HepG2 (cell line): Measurements from ENCODE around the gene PTGR3. TPM values are rescaled to one million over a fixed set of nuclear protein-coding genes. Genes with fewer than 3 reads are reported as not detected.

Experiments
- ATAC-seq: fragments of 200-7000 bp; cut with Tn5 transposase; 3 replicates; pipeline ENCODE4 v1.9.1; 2020; ENCODE audit warnings: mild to moderate bottlenecking, moderate library complexity
- BruUV-seq: library from RNA; stranded (reverse); fragments of 400-500 nt; replicated peaks from 2 replicates; lab custom pipeline; 2021; lab: Mats Ljungman, UMichigan
- CTCF ChIA-PET: fragments of 300-600 bp; formaldehyde crosslinking; extraction: SDS; loops from one replicate; lab custom pipeline; 2021; ENCODE audit warnings: low total read pairs, inconsistent platforms, low intra/inter-chr PET ratio; lab: Yijun Ruan, JAX
- POLR2A ChIA-PET: fragments of 350-600 bp; sonication (Branson Sonifier 250); formaldehyde crosslinking; loops from one replicate; lab custom pipeline; 2020; ENCODE audit warnings: antibody characterized with exemption, inconsistent platforms; lab: Yijun Ruan, JAX
- DNase-seq: peaks from one replicate; pipeline ENCODE4 v3.0.0-alpha.2; 2015; ENCODE audit warnings: low spot score
- FAIRE-seq: peaks from 3 replicates; lab custom pipeline; 2011; peaks lifted over from hg19 to GRCh38; lab: Jason Lieb, UNC
- H2AFZ ChIP-seq: one replicate; pipeline ENCODE4 v1.6.1; 2011; ENCODE audit warnings: low read length, inconsistent platforms
- H3K27ac ChIP-seq: fragments of 300-600 bp; 3 replicates; pipeline ENCODE4 v1.8.0; 2011; ENCODE audit warnings: mixed run types, mild to moderate bottlenecking, mixed read lengths, low read length, inconsistent platforms; ENCODE audit not compliant: insufficient read depth; ENCODE audit errors: extremely low read length
- H3K27me3 ChIP-seq, 2 experiments: fragments of 200-600 bp in 1 of 2; 2 replicates in 1 of 2; 3 replicates in 1 of 2; pipeline versions ENCODE4 v1.6.0 to v1.8.0; 2011; ENCODE audit warnings: low read length in 2 of 2, mild to moderate bottlenecking in 2 of 2, moderate library complexity in 2 of 2, inconsistent platforms in 1 of 2; ENCODE audit not compliant: insufficient read depth in 2 of 2, control insufficient read depth in 1 of 2
- H3K36me3 ChIP-seq, 2 experiments: fragments of 200-600 bp in 1 of 2; replicated peaks in 1 of 2; 2 replicates in 1 of 2; 3 replicates in 1 of 2; pipeline versions ENCODE4 v1.5.1 to v1.8.0; 2011; ENCODE audit warnings: low read length in 2 of 2, inconsistent platforms in 1 of 2; ENCODE audit not compliant: insufficient read depth in 2 of 2, control insufficient read depth in 1 of 2
- H3K4me1 ChIP-seq: 2 replicates; pipeline ENCODE4 v1.5.1; 2012; ENCODE audit warnings: low read length, inconsistent platforms; ENCODE audit not compliant: insufficient read depth
- H3K4me2 ChIP-seq: 2 replicates; pipeline ENCODE4 v1.6.0; 2011; ENCODE audit warnings: low read depth, low read length, inconsistent platforms
- H3K4me3 ChIP-seq, 3 experiments: fragments of 200-600 bp in 1 of 3; sonication (generic), shearing (Covaris generic) in 1 of 3; replicated peaks in 1 of 3; 2 replicates each; pipeline ENCODE4 v1.5.1; 2011 to 2016; ENCODE audit warnings: low read length in 3 of 3, inconsistent platforms in 2 of 3, low read depth in 2 of 3, mild to moderate bottlenecking in 2 of 3, control low read depth in 1 of 3, mixed read lengths in 1 of 3; ENCODE audit not compliant: insufficient read depth in 1 of 3
- H3K79me2 ChIP-seq: one replicate; pipeline ENCODE4 v1.6.1; 2011; ENCODE audit warnings: low read length, inconsistent platforms; ENCODE audit not compliant: insufficient read depth
- H3K9ac ChIP-seq: 2 replicates; pipeline ENCODE4 v1.6.0; 2011; ENCODE audit warnings: mild to moderate bottlenecking, low read depth, low read length, inconsistent platforms; ENCODE audit not compliant: insufficient read depth
- H3K9me3 ChIP-seq: 2 replicates; pipeline ENCODE4 v1.5.1; 2012; ENCODE audit warnings: mild to moderate bottlenecking, low read length
- H4K20me1 ChIP-seq: 2 replicates; pipeline ENCODE4 v1.6.0; 2011; ENCODE audit warnings: inconsistent platforms, mild to moderate bottlenecking, low read length, moderate library complexity; ENCODE audit not compliant: insufficient read depth
- HOXA5 ChIP-seq: sonication (generic); formaldehyde crosslinking; IDR thresholded peaks from 2 replicates; pipeline ENCODE4 v1.4.0; 2020; ENCODE audit warnings: missing genetic modification reagents
- JUN ChIP-seq: sonication (generic); formaldehyde crosslinking; IDR thresholded peaks from 2 replicates; pipeline ENCODE4 v1.4.0; 2020; ENCODE audit warnings: mild to moderate bottlenecking, missing genetic modification reagents
- MTA1 ChIP-seq: sonication (generic); formaldehyde crosslinking; IDR thresholded peaks from 2 replicates; pipeline ENCODE4 v1.4.0; 2020; ENCODE audit warnings: missing genetic modification reagents, mild to moderate bottlenecking, borderline replicate concordance
- PCBP2 ChIP-seq: fragments of 200-400 bp; formaldehyde crosslinking; optimal IDR thresholded peaks from 2 replicates; pipeline ENCODE3; 2018; ENCODE audit warnings: low read length, low read depth; ENCODE audit not compliant: poor library complexity, severe bottlenecking
- SALL1 ChIP-seq: sonication (generic); formaldehyde crosslinking; IDR thresholded peaks from 2 replicates; pipeline ENCODE4 v1.8.0; 2022; ENCODE audit warnings: mild to moderate bottlenecking, missing genetic modification reagents
- SIN3A ChIP-seq: IDR thresholded peaks from 2 replicates; pipeline ENCODE4 v1.6.1; 2011; ENCODE audit warnings: low read depth, mild to moderate bottlenecking, control low read depth, low read length, borderline replicate concordance
- TCF7 ChIP-seq: sonication (generic); IDR thresholded peaks from 2 replicates; pipeline ENCODE4 v1.6.1; 2016; ENCODE audit warnings: antibody characterized with exemption, low read depth
- ZNF3 ChIP-seq: IDR thresholded peaks from 2 replicates; pipeline ENCODE4 v1.7.0; 2017; ENCODE audit warnings: inconsistent platforms
- ZNF343 ChIP-seq: sonication (generic); formaldehyde crosslinking; IDR thresholded peaks from 2 replicates; pipeline ENCODE4 v1.4.0; 2020; ENCODE audit warnings: mild to moderate bottlenecking, missing genetic modification reagents
- ZNF652 ChIP-seq: IDR thresholded peaks from 2 replicates; pipeline ENCODE4 v1.6.1; 2016; ENCODE audit warnings: low read depth, borderline replicate concordance
- WGBS: methylation state at CpG from one replicate; pipeline ENCODE4 v1.1.6; 2017; ENCODE audit warnings: low lambda C conversion rate; 5-methylcytosine and 5-hydroxymethylcytosine counted together
- in situ Hi-C: cut with HindIII; loops from 2 replicates; pipeline ENCODE4 v1.10.0; 2017; ENCODE audit warnings: low pct_unique_long_range_greater_than_20kb; ENCODE audit not compliant: extremely low pct_ligation_motif_present
- intact Hi-C: fragments of 100-400 bp; cut with micrococcal nuclease; formaldehyde crosslinking; loops from one replicate; pipeline ENCODE4 v1.10.0; 2022; ENCODE audit not compliant: unreplicated experiment
- polyA plus RNA-seq, 8 experiments: library from polyadenylated mRNA; depleted of rRNA in 3 of 8; stranded (reverse) in 7 of 8; unstranded in 1 of 8; fragments of >200 nt; fragmentation: Illumina TruSeq in 4 of 8; extraction: Trizol in 4 of 8; gene quantifications; 2 replicates each; pipeline versions ENCODE4 v1.2.1 to v1.2.3, GENCODE V29; 2011 to 2016; ENCODE audit warnings: low read depth in 4 of 8, missing spikeins in 1 of 8, mixed read lengths in 1 of 8; ENCODE audit not compliant: insufficient read depth in 1 of 8
- total RNA-seq, 5 experiments: library from RNA; depleted of rRNA; stranded (reverse); fragments of >200 nt; fragmentation: Illumina TruSeq; extraction: Trizol; gene quantifications; 2 replicates each; pipeline ENCODE4 v1.2.3, GENCODE V29; 2016; ENCODE audit warnings: low read depth in 1 of 5
- TF ChIP-seq, protein P1 (sequence below): sonication (generic); formaldehyde crosslinking; IDR thresholded peaks from 2 replicates; pipeline ENCODE4 v1.8.1; 2023; ENCODE audit warnings: missing genetic modification reagents, mild to moderate bottlenecking, borderline replicate concordance
- TF ChIP-seq, protein P2 (sequence below), 2 experiments: sonication (generic) in 1 of 2; formaldehyde crosslinking in 1 of 2; IDR thresholded peaks; 2 replicates each; pipeline versions ENCODE4 v1.4.0 to v1.6.1; 2016 to 2020; ENCODE audit warnings: borderline replicate concordance in 1 of 2, low read depth in 1 of 2, mild to moderate bottlenecking in 1 of 2, missing genetic modification reagents in 1 of 2

PTGR3 gene
- total and polyA plus RNA-seq, 2 of the 13 experiments (the other 11 are each of a cell fraction or from before 2014, with no cell fraction given), result 11.5 to 25.3 TPM

DNA sequence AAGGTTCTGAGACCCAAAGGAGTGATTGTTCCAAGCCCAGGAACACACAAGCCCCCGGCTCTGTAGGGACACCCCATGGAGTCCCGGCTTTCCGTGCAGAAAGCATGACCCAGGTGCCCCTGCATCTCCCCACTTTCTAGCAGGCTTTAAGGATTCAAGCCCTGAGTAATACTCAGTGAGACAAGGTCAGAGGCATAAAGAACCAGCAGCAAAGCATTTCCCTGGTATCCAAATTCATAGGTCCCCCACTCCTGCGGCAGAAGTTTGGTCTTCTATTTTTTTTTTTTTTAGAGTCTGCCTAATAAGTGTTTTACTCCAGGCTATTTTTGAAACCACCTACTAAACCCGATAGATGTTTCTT is 18.0 kb upstream of the PTGR3 start:
- FAIRE-seq, result no peak
- Histone ChIP-seq H4K20me1 (0 out of 2 replicates have a peak, but pooled peaks cover 4% of the 10 kb centered on the region), H3K9me3 (no peaks in the 10 kb centered on the region), H3K27ac (peak overlapping the region; percentile 11), H3K9ac (peak overlapping the region; percentile 40; the same call in 1 of the 2 replicates), H3K4me2 (peak overlapping the region; percentile 62)
- BruUV-seq, result no TSS peak
- CTCF ChIA-PET, result no interaction called here
- intact Hi-C loops, result no loop called here
- in situ Hi-C loops, result no loop called here
- TF ChIP-seq JUN (CRISPR knock-in tag) (no peak), ZNF3 (CRISPR knock-in tag) (no peak), TCF7 (peak; percentile 4; the same call in 1 of the 2 replicates)
- TF ChIP-seq, protein P1, sequence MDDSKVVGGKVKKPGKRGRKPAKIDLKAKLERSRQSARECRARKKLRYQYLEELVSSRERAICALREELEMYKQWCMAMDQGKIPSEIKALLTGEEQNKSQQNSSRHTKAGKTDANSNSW (CRISPR knock-in tag), result no peak
- TF ChIP-seq, all 625 proteins: peak for 1
- Histone ChIP-seq H3K79me2 (peaks cover 5% of the 10 kb centered on the region), H3K4me3 (peak overlapping the region in 2 of 3 experiments; percentile 23 to 41; a peak in 3 of 6 replicates), H2AFZ (no peak overlapping the region), H3K27me3 (no peaks in the 10 kb centered on the region), H3K36me3 (0 out of 5 replicates have a peak, but pooled peaks cover 0 to 3% of the 10 kb centered on the region in 2 experiments), H3K4me1 (peaks cover 46% of the 10 kb centered on the region)
- DNase-seq (no peak), ATAC-seq (peak; percentile 38; the same call in 2 of the 3 replicates)
- POLR2A ChIA-PET, result no interaction called here
- WGBS, result 76% methylated on average over 2 of the region's 5 CpGs

DNA sequence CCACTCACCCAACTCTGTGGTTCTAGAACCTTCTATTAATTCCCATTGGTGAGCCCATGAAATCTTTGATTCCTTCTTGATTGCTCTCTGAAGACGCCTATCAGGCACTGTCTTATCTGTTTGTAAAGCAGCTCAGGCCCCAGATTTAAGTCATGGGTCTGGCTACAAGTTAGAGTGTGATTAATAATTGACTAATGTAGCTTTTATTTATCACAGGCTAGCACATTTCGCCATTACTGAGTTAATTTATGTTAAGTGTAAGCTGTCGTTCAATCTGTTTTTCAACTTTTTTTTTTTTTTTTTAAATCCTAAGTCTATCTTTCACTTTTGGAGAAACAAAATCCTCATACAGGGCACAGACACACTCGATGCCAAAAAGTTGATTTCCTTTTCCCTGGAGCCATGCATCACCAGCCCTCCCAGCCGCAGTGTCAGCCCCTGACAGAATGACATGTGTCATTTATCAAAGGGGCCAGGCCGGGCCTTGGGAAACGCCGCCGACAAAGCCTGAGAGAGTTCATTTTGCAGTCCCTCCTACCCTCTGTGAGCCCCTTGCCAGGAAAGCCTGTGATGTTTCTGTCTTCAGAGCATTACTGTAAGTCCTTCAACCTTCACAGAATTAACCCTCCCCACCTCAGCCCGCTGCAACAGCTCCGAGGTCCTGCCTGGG is 17.5 kb upstream of the PTGR3 start:
- FAIRE-seq (no peak), ATAC-seq (peak; percentile 92), DNase-seq (peak; percentile 16)
- Histone ChIP-seq H3K27me3 (no peaks in the 10 kb centered on the region), H4K20me1 (0 out of 2 replicates have a peak, but pooled peaks cover 4% of the 10 kb centered on the region), H3K36me3 (0 out of 5 replicates have a peak, but pooled peaks cover 0 to 3% of the 10 kb centered on the region in 2 experiments), H2AFZ (no peak overlapping the region), H3K9ac (peak overlapping the region; percentile 40; the same call in 1 of the 2 replicates), H3K27ac (peak overlapping the region; percentile 11), H3K79me2 (peaks cover 8% of the 10 kb centered on the region), H3K4me1 (peaks cover 46% of the 10 kb centered on the region), H3K4me2 (peak overlapping the region; percentile 62), H3K9me3 (no peaks in the 10 kb centered on the region), H3K4me3 (peak overlapping the region in 2 of 3 experiments; percentile 23 to 41; a peak in 3 of 6 replicates)
- no TSS peak for BruUV-seq
- in situ Hi-C loops (no loop called here), intact Hi-C loops (no loop called here)
- ChIA-PET POLR2A (no interaction called here), CTCF (no interaction called here)
- WGBS, result 19% methylated on average over 9 of the region's 11 CpGs
- no peak for TF ChIP-seq SALL1 (CRISPR knock-in tag)
- no peak for TF ChIP-seq ZNF343 (CRISPR knock-in tag)
- TF ChIP-seq, protein P2, sequence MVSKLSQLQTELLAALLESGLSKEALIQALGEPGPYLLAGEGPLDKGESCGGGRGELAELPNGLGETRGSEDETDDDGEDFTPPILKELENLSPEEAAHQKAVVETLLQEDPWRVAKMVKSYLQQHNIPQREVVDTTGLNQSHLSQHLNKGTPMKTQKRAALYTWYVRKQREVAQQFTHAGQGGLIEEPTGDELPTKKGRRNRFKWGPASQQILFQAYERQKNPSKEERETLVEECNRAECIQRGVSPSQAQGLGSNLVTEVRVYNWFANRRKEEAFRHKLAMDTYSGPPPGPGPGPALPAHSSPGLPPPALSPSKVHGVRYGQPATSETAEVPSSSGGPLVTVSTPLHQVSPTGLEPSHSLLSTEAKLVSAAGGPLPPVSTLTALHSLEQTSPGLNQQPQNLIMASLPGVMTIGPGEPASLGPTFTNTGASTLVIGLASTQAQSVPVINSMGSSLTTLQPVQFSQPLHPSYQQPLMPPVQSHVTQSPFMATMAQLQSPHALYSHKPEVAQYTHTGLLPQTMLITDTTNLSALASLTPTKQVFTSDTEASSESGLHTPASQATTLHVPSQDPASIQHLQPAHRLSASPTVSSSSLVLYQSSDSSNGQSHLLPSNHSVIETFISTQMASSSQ (IDR thresholded peaks at IDR 0.05; ENCODE audit: low read depth), result 0 out of 2 replicates have a peak, but pooled peaks have one; percentile 13
- TF ChIP-seq, protein P2 (CRISPR knock-in tag; IDR thresholded peaks at IDR 0.05; ENCODE audit: borderline replicate concordance), result no peak
- peak; percentile 76; the same call in 1 of the 2 replicates for TF ChIP-seq HOXA5 (CRISPR knock-in tag)
- peak; percentile 49; the same call in 1 of the 2 replicates for TF ChIP-seq TCF7
- no peak for TF ChIP-seq MTA1
- TF ChIP-seq PCBP2, result no peak
- TF ChIP-seq SIN3A, result peak; percentile 45; the same call in 1 of the 2 replicates
- TF ChIP-seq ZNF652 (CRISPR knock-in tag), result 0 out of 2 replicates have a peak, but pooled peaks have one; percentile 21
